SK-N-SH (cell line): ENCODE measurements around the gene SLC44A5. TPM values are rescaled to one million over a fixed set of nuclear protein-coding genes. Genes with fewer than 3 reads are reported as not detected.
"Not testable (repeated sequence)": the region's sequence is repeated elsewhere in the genome, so short reads cannot be mapped to it uniquely, and the experiment has no call there.

ENCODE experiments used
- CTCF ChIA-PET: fragments of 300-600, 350-600 bp; formaldehyde crosslinking; extraction: SDS; loops from one replicate; lab custom pipeline; 2021; lab: Yijun Ruan, JAX
- POLR2A ChIA-PET: fragments of 350-600 bp; sonication (Branson Sonifier 250); formaldehyde crosslinking; extraction: SDS; loops from one replicate; lab custom pipeline; 2020; ENCODE audit warnings: antibody characterized with exemption, inconsistent platforms; lab: Yijun Ruan, JAX
- DNase-seq: peaks from one replicate; pipeline ENCODE4 v3.0.0; 2012
- H2AFZ ChIP-seq: fragments of 200-600 bp; sonication (generic); 2 replicates; pipeline ENCODE4 v1.8.1; 2016; ENCODE audit warnings: antibody characterized with exemption, mild to moderate bottlenecking, low read depth
- H3F3A ChIP-seq: fragments of 200-600 bp; sonication (generic); replicated peaks from 2 replicates; pipeline ENCODE3; 2016; ENCODE audit warnings: antibody characterized with exemption, mild to moderate bottlenecking; ENCODE audit not compliant: insufficient read depth
- H3K27ac ChIP-seq, 2 experiments: fragments of 200-500 bp in 1 of 2; fragments of 200-600 bp in 1 of 2; sonication (Bioruptor generic) in 1 of 2; sonication (generic), shearing (Covaris generic) in 1 of 2; 2 replicates each; pipeline versions ENCODE4 v1.5.1 to v1.6.1; 2014 to 2016; ENCODE audit warnings: low read depth in 2 of 2, inconsistent platforms in 1 of 2, low read length in 1 of 2, mild to moderate bottlenecking in 1 of 2, mixed read lengths in 1 of 2
- H3K27me3 ChIP-seq: fragments of 200-600 bp; sonication (generic), shearing (Covaris generic); 2 replicates; pipeline ENCODE4 v1.6.1; 2016; ENCODE audit warnings: mixed run types; ENCODE audit not compliant: insufficient read depth
- H3K36me3 ChIP-seq, 2 experiments: fragments of 200-500 bp in 1 of 2; fragments of 200-600 bp in 1 of 2; sonication (Bioruptor generic) in 1 of 2; sonication (generic) in 1 of 2; replicated peaks in 1 of 2; 2 replicates each; pipeline versions ENCODE3 to v1.5.1; 2014 to 2016; ENCODE audit warnings: low read length in 1 of 2, mild to moderate bottlenecking in 1 of 2; ENCODE audit not compliant: insufficient read depth in 2 of 2, control insufficient read depth in 1 of 2
- H3K4me1 ChIP-seq, 2 experiments: fragments of 200-500 bp in 1 of 2; fragments of 200-600 bp in 1 of 2; sonication (Bioruptor generic) in 1 of 2; sonication (generic), shearing (Covaris generic) in 1 of 2; 2 replicates each; pipeline versions ENCODE4 v1.5.1 to v1.6.1; 2014 to 2016; ENCODE audit warnings: low read depth in 1 of 2, low read length in 1 of 2, mixed run types in 1 of 2; ENCODE audit not compliant: insufficient read depth in 2 of 2, control insufficient read depth in 1 of 2
- H3K4me2 ChIP-seq: fragments of 200-600 bp; sonication (generic), shearing (Covaris generic); 2 replicates; pipeline ENCODE4 v1.6.1; 2017; ENCODE audit warnings: mixed run types
- H3K4me3 ChIP-seq, 2 experiments: fragments of 200-500 bp in 1 of 2; fragments of 200-600 bp in 1 of 2; sonication (Bioruptor generic) in 1 of 2; sonication (generic), shearing (Covaris generic) in 1 of 2; 2 replicates each; pipeline versions ENCODE4 v1.5.1 to v1.8.1; 2014 to 2016; ENCODE audit warnings: low read depth in 2 of 2, inconsistent platforms in 1 of 2, low read length in 1 of 2, mild to moderate bottlenecking in 1 of 2, mixed read lengths in 1 of 2, moderate library complexity in 1 of 2
- H3K79me2 ChIP-seq: fragments of 200-600 bp; sonication (generic); 2 replicates; pipeline ENCODE4 v1.8.1; 2017; ENCODE audit warnings: mild to moderate bottlenecking; ENCODE audit not compliant: insufficient read depth
- H3K9ac ChIP-seq: fragments of 200-600 bp; sonication (generic); 2 replicates; pipeline ENCODE4 v1.6.1; 2017; ENCODE audit warnings: mixed run types
- H3K9me2 ChIP-seq: fragments of 200-600 bp; sonication (generic); 2 replicates; pipeline ENCODE4 v1.6.1; 2017; ENCODE audit warnings: mixed run types
- H3K9me3 ChIP-seq: fragments of 200-600 bp; sonication (generic); 2 replicates; pipeline ENCODE4 v1.6.1; 2017; ENCODE audit warnings: mixed run types, mild to moderate bottlenecking, moderate library complexity
- H4K20me1 ChIP-seq: fragments of 200-600 bp; sonication (generic); 2 replicates; pipeline ENCODE4 v1.6.1; 2017; ENCODE audit warnings: mild to moderate bottlenecking, mixed run types; ENCODE audit not compliant: insufficient read depth
- ELF1 ChIP-seq: IDR thresholded peaks from 2 replicates; pipeline ENCODE4 v1.4.0; 2012
- FOSL2 ChIP-seq: IDR thresholded peaks from 2 replicates; pipeline ENCODE4 v1.4.0; 2012; ENCODE audit warnings: low read depth, mild to moderate bottlenecking, moderate library complexity, borderline replicate concordance
- FOXM1 ChIP-seq: IDR thresholded peaks from 2 replicates; pipeline ENCODE4 v1.4.0; 2012; ENCODE audit warnings: low read depth, mild to moderate bottlenecking
- NRF1 ChIP-seq: IDR thresholded peaks from 2 replicates; pipeline ENCODE4 v1.6.1; 2012; ENCODE audit warnings: low read depth, mild to moderate bottlenecking, low read length
- POLR2AphosphoS5 ChIP-seq: IDR thresholded peaks from 2 replicates; pipeline ENCODE4 v1.6.1; 2012; ENCODE audit warnings: low read depth, low read length
- RAD21 ChIP-seq: IDR thresholded peaks from 2 replicates; pipeline ENCODE4 v1.6.1; 2012; ENCODE audit warnings: mild to moderate bottlenecking, low read length
- RFX5 ChIP-seq: IDR thresholded peaks from 2 replicates; pipeline ENCODE4 v1.6.1; 2012; ENCODE audit warnings: mild to moderate bottlenecking, improper control_type of control experiment, low read length
- RXRA ChIP-seq: IDR thresholded peaks from 2 replicates; pipeline ENCODE4 v1.4.0; 2012; ENCODE audit warnings: low read depth, mild to moderate bottlenecking, borderline replicate concordance
- SMC3 ChIP-seq: IDR thresholded peaks from 2 replicates; pipeline ENCODE4 v1.6.1; 2012; ENCODE audit warnings: low read depth, low read length, improper control_type of control experiment
- TAF1 ChIP-seq: IDR thresholded peaks from 2 replicates; pipeline ENCODE4 v1.6.1; 2012; ENCODE audit warnings: low read depth, mild to moderate bottlenecking, low read length, moderate library complexity, borderline replicate concordance
- TCF12 ChIP-seq: IDR thresholded peaks from 2 replicates; pipeline ENCODE4 v1.4.0; 2012
- WGBS: methylation state at CpG from one replicate; pipeline ENCODE4 v1.1.6; 2017; ENCODE audit warnings: low lambda C conversion rate; 5-methylcytosine and 5-hydroxymethylcytosine counted together
- polyA plus RNA-seq, 3 experiments: library from polyadenylated mRNA; depleted of rRNA; stranded (reverse); fragments of >200 nt; gene quantifications; 2 replicates each; pipeline ENCODE4 v1.2.3, GENCODE V29; 2012
- TF ChIP-seq, protein P1 (sequence below): fragments of 150-350 bp; IDR thresholded peaks from 2 replicates; pipeline ENCODE4 v1.6.1; 2016; ENCODE audit warnings: mild to moderate bottlenecking, low read depth, low read length
- TF ChIP-seq, protein P2 (sequence below): IDR thresholded peaks from 2 replicates; pipeline ENCODE4 v1.4.0; 2012; ENCODE audit warnings: low read depth, borderline replicate concordance
- TF ChIP-seq, protein P3 (sequence below): IDR thresholded peaks from 2 replicates; pipeline ENCODE4 v1.6.1; 2012; ENCODE audit warnings: mild to moderate bottlenecking, low read depth, low read length, moderate library complexity
- TF ChIP-seq, protein P4 (sequence below): IDR thresholded peaks from 2 replicates; pipeline ENCODE4 v1.4.0; 2012; ENCODE audit warnings: low read depth

Gene SLC44A5
- polyA plus RNA-seq, 1 of the 3 experiments (the other 2 are of a cell fraction) = 4.9 TPM

DNA sequence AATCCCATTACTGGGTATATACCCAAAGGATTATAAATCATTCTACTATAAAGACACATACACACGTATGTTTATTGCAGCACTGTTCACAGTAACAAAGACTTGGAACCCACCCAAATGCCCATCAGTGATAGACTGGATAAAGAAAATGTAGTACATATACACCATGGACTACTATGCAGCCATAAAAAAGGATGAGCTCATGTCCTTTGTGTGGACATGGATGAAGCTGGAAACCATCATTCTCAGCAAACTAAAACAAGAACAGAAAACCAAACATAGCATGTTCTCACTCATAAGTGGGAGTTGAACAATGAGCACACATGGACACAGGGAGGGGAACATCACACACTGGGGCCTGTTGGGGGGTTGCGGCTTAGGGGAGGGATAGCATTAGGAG is 347.3 kb downstream of the SLC44A5 start:
- H3K9ac ChIP-seq, H3K27ac ChIP-seq, H3F3A ChIP-seq, H3K9me2 ChIP-seq, H3K36me3 ChIP-seq, H3K4me1 ChIP-seq, H3K79me2 ChIP-seq, H3K4me2 ChIP-seq, POLR2A ChIA-PET, H4K20me1 ChIP-seq, DNase-seq, H3K4me3 ChIP-seq, H3K27me3 ChIP-seq, H2AFZ ChIP-seq, H3K9me3 ChIP-seq: not testable (repeated sequence)
- CTCF ChIA-PET = interaction anchor here (0.7 to 3.5 kb wide), 3 partner anchors 41 to 368 kb away, joined by 3 to 33 read pairs (median 10); no protein-coding TSS in a partner anchor
- 84% methylated on average over 2 of the region's 2 CpGs for WGBS

DNA sequence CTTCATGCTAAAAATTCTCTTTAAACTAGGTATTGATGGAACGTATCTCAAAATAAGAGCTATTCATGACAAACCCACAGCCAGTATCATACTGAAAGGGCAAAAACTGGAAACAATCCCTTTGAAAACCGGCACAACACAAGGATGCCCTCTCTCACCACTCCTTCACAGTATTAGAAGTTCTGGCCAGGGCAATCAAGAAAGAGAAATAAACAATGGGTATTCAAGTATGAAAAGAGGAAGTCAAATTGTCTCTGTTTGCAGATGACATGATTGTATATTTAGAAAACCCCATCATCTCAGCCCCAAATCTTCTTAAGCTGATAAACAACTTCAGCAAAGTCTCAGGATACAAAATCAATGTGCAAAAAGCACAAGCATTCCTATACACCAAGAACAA is 349.0 kb downstream of the SLC44A5 start:
- POLR2A ChIA-PET, H3K79me2 ChIP-seq: not testable (repeated sequence)

DNA sequence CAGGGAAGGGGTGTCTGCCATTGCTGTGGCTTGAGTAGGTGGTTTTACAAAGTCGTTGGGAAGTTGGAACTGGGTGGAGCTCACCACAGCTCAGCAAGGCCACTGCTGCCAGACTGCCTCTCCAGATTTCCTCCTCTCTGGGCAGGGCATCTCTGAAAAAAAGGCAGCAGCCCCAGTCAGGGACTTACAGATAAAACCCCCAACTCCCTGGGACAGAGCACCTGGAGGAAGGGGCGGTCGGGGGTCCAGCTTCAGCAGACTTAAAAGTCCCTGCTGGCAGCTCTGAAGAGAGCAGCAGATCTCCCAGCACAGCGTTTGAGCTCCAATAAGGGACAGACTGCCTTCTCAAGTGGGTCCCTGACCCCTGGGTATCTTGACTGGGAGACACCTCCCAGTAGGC is 352.6 kb downstream of the SLC44A5 start:
- Histone ChIP-seq H4K20me1 (no peaks in the 10 kb centered on the region), H3K79me2 (no peaks in the 10 kb centered on the region), H3K9me3 (0 out of 2 replicates have a peak, but pooled peaks cover 3% of the 10 kb centered on the region), H3K36me3 (no peaks in the 10 kb centered on the region), H3K9ac (no peak overlapping the region), H3K4me2 (no peak overlapping the region), H3K27me3 (no peaks in the 10 kb centered on the region), H2AFZ (no peak overlapping the region), H3K4me1 (no peaks in the 10 kb centered on the region), H3K27ac (no peak overlapping the region), H3K9me2 (no peaks in the 10 kb centered on the region), H3F3A (no peaks in the 10 kb centered on the region), H3K4me3 (no peak overlapping the region)
- POLR2A ChIA-PET = no interaction called here
- TF ChIP-seq, protein P1, sequence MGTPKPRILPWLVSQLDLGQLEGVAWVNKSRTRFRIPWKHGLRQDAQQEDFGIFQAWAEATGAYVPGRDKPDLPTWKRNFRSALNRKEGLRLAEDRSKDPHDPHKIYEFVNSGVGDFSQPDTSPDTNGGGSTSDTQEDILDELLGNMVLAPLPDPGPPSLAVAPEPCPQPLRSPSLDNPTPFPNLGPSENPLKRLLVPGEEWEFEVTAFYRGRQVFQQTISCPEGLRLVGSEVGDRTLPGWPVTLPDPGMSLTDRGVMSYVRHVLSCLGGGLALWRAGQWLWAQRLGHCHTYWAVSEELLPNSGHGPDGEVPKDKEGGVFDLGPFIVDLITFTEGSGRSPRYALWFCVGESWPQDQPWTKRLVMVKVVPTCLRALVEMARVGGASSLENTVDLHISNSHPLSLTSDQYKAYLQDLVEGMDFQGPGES = no peak
- TF ChIP-seq, protein P2, sequence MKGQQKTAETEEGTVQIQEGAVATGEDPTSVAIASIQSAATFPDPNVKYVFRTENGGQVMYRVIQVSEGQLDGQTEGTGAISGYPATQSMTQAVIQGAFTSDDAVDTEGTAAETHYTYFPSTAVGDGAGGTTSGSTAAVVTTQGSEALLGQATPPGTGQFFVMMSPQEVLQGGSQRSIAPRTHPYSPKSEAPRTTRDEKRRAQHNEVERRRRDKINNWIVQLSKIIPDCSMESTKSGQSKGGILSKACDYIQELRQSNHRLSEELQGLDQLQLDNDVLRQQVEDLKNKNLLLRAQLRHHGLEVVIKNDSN = no peak
- TF ChIP-seq ELF1 (no peak), RXRA (no peak), POLR2AphosphoS5 (no peak), FOXM1 (no peak), FOSL2 (no peak), TCF12 (no peak), TAF1 (no peak), RAD21 (no peak), NRF1 (no peak), SMC3 (no peak), RFX5 (no peak)
- TF ChIP-seq, protein P3, sequence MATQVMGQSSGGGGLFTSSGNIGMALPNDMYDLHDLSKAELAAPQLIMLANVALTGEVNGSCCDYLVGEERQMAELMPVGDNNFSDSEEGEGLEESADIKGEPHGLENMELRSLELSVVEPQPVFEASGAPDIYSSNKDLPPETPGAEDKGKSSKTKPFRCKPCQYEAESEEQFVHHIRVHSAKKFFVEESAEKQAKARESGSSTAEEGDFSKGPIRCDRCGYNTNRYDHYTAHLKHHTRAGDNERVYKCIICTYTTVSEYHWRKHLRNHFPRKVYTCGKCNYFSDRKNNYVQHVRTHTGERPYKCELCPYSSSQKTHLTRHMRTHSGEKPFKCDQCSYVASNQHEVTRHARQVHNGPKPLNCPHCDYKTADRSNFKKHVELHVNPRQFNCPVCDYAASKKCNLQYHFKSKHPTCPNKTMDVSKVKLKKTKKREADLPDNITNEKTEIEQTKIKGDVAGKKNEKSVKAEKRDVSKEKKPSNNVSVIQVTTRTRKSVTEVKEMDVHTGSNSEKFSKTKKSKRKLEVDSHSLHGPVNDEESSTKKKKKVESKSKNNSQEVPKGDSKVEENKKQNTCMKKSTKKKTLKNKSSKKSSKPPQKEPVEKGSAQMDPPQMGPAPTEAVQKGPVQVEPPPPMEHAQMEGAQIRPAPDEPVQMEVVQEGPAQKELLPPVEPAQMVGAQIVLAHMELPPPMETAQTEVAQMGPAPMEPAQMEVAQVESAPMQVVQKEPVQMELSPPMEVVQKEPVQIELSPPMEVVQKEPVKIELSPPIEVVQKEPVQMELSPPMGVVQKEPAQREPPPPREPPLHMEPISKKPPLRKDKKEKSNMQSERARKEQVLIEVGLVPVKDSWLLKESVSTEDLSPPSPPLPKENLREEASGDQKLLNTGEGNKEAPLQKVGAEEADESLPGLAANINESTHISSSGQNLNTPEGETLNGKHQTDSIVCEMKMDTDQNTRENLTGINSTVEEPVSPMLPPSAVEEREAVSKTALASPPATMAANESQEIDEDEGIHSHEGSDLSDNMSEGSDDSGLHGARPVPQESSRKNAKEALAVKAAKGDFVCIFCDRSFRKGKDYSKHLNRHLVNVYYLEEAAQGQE = no peak
- TF ChIP-seq, protein P4, sequence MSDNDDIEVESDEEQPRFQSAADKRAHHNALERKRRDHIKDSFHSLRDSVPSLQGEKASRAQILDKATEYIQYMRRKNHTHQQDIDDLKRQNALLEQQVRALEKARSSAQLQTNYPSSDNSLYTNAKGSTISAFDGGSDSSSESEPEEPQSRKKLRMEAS = no peak
- WGBS = 50% methylated on average over 1 of the region's 4 CpGs
- no peak for DNase-seq
- CTCF ChIA-PET = interaction anchor here (0.8 to 2.5 kb wide), 7 partner anchors 13 to 384 kb away, joined by 3 to 9 read pairs (median 4); no protein-coding TSS in a partner anchor

More for the DNA sequence above, 349.0 kb downstream of the SLC44A5 start:
- H3K4me2 ChIP-seq, H3K9me3 ChIP-seq, H4K20me1 ChIP-seq, H3F3A ChIP-seq, H3K27me3 ChIP-seq, CTCF ChIA-PET, H3K9ac ChIP-seq, H3K36me3 ChIP-seq, H3K4me1 ChIP-seq, H3K4me3 ChIP-seq, DNase-seq, H2AFZ ChIP-seq, H3K27ac ChIP-seq, H3K9me2 ChIP-seq: not testable (repeated sequence)
- 54% methylated on average over 2 of the region's 2 CpGs for WGBS
